HUDEP-2 (cell line): ENCODE results near the gene IGFBP6.

Source experiments
- DNase-seq, 76 experiments: peaks; one replicate each; lab custom pipeline; 2025; ENCODE audit not compliant: unreplicated experiment in 76 of 76; lab: John Stamatoyannopoulos, UW

IGFBP6 gene

DNA sequence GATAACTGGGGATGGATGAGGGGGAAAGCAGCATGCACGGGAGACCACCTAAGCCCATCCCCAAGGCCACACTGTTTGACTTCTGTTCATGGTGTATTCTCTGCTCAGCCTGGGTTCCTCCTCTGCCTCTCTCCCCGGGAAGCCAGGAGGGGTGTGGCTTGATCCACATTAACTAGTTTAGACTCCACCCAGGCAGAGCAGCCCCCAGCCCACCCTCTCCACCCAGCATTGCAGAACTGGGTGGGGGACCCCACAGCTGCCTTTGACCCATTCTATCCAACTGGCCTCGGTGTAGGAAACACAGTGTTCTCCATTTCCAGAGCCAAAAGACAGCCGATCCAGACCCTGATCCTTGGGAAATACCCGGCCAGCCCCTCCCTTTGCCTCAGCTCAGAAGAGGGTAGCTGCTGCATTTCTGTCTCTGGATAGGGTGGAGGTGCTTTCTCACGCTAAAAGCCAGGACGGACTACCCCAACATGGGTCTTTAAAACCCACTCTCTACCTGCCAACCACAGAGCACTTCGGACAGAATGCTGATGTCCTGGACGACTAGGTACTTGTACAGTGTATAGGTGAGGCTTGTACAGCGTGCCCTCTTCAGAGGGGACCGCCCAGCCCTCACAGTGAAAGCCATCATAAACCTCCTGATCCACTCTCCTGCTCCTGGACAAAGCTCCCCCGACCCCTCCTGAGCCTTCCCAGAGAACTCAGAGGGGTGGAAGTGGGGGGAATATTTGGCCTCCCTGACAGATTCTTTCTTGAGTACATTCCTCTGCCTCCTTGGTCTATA is 27.7 kb upstream of the IGFBP6 start:
- DNase-seq: no peak

DNA sequence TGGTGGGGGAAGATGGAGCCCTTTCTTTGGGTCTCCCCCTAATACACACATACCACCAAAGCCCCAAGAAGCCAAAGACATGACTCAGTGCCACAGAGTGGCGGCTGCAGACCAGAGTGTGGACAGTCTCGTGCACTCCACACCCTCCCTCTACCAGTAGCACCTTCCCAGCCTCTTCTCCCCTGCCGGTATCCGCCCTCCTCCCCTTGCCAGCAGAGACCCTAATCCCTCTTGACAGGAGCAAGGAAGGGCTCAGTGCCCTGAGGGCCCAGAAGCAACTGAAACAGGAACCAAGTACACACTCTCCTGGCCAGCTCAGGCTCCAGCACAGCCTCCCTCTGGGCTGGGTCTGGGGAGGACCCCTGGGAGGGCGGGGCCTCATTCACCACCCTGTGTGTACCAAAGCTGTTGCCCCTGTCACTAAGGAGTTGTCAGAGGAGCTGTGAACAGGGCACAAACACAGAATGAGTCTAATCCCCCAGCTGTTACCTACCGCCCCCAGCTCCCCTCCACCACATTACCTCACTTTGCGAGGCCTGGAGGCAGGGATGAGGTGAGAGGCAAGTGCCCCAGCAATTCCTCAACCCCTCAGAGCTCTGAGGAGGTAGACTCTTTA is 26.5 kb upstream of the IGFBP6 start:
- DNase-seq: no peak

DNA sequence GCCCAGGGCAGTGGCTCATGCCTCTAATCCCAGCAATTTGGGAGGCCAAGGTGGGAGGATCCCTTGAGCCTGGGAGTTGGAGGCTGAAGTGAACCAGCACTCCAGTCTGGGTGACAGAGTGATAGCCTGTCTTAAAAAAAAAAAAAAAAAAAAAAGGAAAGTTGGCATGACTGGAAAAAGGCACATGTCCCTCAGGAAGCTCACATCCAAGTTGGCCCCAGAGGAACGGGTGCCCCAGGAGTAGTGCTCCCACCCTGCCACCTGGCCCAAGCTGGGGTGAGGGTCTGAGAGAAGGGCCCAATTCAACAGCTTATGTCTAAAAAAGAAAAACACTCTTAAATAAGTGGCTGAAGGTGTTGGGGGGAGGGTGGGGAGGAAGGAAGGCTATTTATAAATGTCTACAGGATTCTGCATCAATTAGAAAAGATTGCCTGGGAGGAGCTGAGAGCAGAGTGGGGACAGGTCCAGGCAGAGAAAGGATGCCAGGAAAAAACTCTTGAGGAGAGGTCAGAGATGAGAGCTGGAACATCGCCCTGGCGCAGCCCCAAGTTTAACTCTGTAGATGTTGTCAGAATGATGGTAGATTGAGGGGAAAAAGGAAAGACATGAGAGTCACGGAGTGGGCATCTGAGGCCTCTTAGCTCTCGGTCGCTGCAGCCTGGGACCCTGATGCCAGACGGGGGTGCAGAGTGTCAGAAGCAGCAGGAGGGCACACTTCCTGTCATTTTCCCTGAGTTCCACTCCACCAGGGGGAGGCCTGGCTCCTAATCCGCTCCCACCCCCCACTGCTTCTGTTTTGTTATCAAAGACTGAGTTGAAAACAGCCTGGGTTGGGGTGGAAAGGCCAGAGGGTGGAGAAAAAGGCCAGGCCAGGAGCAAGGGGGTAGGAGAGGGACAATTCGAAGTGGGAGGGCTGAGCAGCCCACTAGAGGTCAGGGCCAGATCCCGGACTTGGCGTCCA is 25.6 kb upstream of the IGFBP6 start:
- DNase-seq: no peak

DNA sequence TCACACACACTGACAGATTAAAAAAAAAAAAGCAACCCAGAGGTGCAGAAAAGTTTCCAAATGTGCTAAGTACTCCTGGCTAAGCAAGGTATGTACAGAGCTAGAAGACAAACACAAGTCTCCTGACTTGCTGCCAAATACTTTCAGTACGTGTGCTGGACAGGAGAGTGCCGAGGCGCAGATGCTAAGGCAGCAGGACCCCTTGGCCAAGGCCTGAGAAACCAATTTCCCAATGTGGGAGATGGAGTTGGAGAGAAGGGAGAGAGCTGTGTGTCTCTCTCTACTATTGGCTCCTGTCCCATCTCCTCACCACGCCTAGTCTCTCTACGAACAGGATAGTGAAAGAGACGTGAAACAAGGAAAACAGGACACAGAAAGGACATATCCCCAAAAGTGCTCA is 23.6 kb upstream of the IGFBP6 start:
- DNase-seq: no peak

DNA sequence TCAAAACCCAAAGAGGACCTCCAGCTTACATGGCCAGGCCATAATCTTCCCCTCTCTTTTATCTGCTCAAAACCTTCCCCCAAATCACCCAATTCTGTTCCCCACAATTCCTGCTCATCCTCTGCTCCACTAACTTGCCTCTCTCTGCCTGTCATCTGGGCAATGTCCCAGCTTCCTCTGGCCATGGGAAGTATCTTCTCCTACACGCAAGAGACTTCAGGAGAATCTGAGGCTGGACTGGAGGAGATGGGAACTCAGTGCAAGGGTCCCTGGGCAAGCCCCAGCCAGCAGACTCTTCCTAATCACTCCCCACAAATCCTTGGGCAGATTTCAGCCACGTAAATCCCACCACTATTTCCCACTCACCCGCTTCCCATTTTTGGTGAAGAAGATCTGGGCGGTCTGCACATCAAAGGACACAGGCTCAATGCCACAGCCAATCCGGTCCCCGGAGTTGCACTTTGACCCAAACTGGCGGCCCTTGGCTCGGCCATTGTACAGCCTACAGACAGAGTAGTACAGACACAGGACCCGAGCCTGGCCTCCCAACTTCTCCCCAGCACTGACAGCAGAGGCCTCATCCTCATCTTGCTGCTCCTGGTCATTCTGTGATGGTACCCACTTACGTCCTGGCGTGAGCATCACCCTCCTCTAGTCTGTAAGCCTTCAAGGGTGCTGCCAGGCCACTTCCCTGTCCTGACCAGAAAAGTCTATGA is 23.0 kb upstream of the IGFBP6 start:
- no peak for DNase-seq

DNA sequence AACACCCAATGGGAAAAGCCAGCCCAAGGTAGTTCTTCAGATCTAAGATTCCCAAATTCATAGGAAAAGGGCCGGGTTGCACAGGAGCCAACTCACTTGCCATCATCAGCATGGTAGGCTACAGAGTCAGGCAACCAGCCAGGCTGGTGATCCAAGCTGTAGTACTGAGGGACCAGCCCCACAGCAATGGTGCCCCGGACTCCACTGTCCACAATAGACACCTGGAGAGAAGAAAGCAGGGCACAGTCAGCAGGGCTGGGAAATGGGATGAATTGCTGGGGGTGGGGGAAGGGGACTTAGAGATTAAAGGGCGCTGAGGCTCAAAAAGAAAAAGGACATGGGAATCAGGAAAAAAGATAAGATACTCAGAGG is 22.5 kb upstream of the IGFBP6 start:
- DNase-seq: no peak

DNA sequence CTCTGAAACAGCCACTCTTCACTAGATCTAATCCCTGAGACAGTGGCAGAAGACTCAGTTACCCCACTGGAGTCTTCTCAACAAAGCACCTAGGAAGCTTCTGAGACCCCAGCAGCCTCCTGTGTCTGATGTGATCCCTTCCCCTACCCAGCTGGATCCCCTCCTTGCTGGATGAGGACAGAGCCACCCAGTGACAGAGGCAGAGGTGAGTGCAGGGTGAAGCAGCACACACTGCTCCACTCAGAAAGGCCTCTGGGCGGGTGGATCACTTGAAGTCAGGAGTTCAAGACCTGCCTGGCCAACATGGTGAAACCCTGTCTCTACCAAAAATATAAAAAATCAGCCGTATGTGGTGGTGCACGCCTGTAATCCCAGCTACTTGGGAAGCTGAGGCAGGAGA is 21.0 kb upstream of the IGFBP6 start:
- DNase-seq: no peak

DNA sequence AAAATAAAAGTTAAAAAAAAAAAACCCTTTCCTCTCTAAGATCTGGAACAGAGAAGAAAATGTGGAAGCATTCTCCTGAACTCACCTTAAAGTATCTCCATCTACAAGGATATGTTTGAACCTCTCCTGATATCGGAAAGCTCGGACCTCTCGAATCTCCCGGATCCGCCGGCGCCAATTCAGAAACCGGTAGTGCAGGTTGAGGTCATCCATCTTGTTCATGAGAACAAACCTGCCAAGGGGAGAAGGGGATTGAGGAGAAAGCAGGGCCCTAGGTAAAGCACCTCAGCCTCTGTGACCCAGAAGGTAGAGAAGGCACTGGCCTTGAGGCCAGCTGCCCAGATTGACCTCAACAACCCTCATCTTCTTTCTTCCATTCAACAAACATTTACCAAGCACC is 20.4 kb upstream of the IGFBP6 start:
- no peak for DNase-seq

DNA sequence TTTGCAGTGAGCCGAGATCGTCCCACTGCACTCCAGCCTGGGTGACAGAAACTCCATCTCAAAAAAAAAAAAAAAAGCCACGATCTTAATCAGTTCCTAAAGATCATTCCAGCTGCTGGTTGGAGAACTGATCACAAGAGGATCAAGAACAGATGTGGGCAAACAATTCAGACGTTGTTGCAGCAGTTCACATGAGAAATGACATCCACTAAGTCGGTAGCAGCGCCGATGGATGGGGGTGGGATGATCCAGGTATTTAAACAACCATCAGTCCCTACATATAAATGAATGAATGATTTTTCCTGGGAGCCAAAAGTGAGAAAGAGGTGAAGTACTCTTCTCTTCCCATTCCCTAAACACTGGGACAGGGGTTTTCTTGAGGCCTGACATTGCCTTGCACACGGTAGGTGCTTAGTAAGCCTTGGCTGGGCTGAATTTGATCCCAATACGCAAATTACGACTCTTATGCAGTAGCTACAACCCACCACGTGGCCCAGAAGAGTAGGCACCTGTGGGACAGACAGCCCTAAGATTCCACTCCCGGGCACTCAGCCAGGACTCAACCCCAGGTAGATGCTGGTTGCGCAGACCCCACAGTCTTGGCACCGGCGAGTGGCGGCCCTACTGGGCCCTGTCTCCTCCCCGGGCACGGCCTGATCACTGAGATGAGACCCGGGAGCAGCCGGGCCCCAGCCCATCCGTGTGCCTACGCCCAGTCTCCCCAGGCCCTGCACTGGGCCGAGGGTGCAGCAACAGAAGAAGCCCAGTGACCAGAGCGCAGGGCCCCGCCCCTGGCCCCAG is 18.8 kb upstream of the IGFBP6 start:
- DNase-seq: no peak

DNA sequence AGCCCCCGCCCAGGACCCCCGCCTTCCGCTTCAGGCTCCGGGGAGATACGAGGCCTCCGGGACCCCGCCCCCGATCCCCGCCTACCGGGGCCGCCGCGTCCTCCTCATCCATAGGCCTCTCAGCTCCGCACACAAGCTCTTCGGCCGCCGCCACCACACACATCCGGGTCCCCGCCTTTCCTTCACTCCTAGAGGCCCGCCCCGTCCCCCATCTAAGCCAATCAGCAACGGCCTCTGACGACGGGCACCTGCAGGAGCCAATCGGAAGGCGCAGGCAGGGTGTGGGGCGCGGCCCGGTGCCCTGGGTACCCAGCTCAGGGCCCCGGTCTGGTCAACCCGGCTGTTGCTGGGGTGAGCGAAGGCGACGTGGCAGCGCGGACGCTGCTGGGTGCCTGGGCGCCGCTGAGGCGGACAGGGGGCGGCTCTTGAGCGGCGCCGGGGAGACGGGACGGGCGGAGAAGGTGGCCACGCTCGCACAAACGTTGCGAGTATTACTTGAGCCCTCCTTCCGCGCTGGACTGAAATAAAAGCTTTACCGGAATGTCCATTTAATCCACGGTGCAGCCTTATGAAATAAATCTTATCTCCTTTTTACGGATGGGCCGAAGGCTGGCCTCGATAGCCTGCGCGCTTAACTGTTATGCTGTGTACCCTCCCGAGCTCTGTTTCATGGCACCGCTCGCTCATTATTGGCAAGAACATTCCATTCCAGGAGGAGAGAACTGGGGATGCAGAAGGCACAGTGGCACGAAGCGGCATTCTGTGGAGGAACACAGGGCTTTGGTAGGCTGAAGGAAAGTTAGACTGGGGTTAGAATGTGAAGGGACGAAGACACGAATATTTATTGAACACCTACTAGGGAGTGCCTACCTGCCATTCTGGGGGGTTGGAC is 18.0 kb upstream of the IGFBP6 start, which contains the start of gene SPRYD3:
Gene SPRYD3 (minus strand): TSS at position 165 of the 892 bp plus-strand sequence. CDS start 57 bp downstream, at position 108.
- peak; percentile 59 to 98 (median 92) for DNase-seq

DNA sequence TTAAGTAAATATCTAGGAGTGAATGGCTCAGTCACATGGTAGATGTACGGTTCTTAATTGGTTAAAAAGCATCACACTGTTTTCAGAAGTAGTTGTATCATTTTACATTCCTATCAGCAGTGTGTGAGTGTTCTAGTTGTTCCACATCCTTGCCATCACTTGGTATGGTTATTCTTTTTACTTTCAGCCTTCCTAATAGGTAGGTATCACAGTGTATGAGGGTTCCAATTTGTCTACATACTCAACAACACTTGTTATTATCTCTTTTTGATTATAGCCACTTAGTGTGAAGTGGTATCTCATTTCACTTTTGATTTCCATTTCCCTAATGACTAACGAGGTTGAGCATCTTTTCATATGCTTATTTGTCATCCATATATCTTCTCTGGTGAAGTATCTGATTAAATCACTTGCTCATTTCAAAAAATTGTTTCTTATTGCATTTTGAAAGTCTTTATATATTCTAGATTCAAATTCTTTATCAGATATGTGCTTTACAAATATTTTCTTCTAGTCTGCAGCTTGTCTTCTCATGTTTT is 14.8 kb upstream of the IGFBP6 start:
- no peak for DNase-seq

DNA sequence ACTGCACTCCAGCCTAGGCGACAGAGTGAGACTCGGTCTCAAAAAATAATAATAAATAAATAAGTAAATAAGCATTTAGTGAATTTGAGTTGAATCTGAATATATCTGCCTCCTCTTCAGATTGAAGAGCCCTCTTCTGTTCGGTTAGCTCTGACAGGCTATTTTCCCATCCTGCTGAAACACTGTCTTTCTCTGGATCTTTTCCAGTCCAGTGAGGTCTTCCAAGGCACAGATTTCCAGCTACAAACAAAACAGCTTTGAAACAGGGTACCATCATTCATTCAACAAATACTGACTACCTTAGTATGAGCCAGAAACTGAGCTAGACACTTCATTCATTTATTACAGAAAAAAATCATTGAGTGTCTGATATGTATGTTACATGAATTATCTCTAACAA is 11.1 kb upstream of the IGFBP6 start:
- DNase-seq: no peak

DNA sequence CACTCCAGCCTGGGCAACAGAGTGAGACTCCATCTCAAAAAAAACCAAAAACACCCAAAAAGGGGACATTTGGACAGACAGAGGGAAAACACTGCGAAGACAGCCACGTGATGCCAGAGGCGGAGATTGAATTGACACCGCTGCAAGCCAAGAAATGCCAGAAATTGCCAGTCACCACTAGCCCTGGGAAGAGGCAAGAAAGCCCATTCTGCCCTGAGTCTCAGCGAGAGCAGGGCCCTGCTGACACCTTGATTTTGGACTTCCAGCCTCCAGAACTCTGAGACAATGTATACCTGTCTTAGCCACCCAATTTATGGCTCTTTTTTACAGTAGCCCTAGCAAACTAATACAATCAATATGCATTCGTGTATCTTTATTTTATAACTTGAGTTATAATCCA is 7.4 kb upstream of the IGFBP6 start:
- no peak for DNase-seq

DNA sequence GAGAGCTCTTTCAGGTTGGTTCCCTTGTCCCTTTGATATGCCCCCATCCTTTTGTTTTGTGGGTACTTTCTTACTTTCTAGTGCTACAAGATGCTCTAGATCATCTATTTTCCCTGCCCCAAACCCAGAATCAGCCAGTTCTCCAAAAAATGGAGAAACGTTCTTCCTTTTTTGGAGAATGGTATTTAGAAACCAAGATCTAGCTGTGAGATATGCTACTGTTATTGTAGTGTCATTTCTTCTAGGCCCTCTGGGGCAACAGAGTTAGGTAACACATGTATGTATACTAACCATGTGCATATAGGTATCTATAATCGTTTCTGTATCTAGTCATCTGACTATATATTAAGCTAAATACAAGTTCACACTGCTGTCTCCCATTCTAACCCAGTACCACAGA is 6.9 kb upstream of the IGFBP6 start:
- DNase-seq: no peak

DNA sequence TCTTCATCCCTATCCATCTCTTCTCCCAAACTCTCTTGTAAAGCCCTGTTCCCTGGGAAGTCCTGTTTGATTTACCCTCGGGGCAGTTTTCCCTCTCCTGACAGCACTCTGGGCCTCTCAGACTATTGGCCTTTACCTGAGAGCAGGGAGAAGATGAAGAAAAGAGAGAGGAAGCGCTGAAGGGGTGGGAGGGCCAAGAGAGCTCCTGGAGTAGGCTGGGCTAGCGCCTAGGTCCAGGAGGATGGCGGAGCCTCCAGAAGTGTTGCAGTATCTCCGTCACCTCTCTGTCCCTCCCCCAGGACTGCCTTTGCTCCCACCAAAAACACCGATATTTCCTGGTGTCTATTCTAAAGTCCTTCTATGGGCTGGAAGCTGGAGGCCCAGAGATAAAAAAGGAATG is 5.7 kb upstream of the IGFBP6 start:
- DNase-seq: no peak

DNA sequence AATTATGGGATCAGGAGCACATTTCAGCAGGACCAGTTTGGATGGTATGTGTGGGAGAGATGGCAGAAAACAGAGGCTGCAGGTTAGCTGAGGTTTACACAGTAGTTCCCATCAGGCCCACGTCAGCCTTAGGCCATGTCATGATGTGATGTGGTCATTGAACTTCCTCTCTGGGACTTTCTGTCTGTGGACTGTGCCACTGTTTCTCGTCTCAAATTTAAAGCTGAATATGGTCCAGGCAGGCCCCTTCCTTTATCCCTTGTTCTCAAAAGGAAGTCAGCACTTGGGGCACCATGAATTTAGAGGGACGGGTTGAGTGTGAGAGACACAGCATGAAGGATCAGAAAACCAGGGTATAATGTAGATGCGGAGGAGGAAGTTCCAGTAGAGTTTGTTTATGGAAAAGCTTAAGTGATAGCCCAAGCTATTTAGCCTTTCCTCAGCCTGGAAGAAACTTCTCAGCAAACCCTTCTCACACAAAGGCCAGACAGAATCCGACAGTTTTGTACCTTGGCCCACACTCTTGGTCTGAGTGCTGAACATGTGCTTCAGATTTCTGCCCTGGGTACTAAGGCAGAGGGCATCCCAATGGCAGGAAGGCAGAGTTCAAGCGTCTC is 3.6 kb upstream of the IGFBP6 start:
- no peak for DNase-seq

DNA sequence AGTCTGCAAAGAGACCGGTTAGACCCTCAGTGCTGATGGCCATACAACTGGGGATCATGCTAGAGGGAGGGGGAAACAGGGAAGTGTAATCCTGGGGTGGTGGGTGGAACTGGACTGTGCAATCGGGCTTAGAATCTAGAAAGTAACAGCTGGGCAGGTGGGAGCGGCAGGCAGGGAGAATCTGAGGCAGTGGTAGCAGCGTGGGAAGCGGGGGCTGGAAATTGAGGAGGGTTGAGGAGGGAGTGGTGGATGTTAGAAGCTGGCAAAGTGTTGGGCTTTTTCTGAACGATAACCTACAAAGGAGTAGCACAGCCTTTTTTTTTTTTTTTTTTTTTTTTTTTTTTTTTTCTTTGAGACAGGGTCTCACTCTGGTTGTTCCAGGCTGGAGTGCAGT is 3.1 kb upstream of the IGFBP6 start:
- no peak for DNase-seq
